ENCODE data around the gene PRIMPOL.
"Not testable (repeated sequence)": the region's sequence is repeated elsewhere in the genome, so short reads cannot be mapped to it uniquely, and the experiment has no call there.

The PRIMPOL gene

DNA sequence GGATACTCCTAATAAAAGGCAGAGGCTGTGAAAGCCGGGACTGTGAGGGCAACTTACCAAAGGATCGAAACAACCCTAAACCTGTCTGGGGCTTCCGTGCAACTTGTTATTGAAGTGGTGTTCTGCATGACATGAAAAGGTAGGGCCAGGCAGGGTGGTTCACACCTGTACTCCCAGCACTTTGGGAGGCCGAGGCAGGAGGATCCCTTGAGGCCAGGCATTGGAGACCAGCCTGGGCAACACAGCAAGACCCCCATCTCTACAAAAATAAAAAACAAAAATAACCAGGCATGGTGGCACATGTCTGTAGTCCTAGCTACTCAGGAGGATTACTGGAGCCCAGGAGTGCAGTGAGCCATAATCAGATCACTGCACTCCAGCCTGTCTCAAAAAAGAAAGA lies 12.6 kb upstream of the PRIMPOL start:
- no peak for DNase-seq (ENCODE audit: low spot score)

DNA sequence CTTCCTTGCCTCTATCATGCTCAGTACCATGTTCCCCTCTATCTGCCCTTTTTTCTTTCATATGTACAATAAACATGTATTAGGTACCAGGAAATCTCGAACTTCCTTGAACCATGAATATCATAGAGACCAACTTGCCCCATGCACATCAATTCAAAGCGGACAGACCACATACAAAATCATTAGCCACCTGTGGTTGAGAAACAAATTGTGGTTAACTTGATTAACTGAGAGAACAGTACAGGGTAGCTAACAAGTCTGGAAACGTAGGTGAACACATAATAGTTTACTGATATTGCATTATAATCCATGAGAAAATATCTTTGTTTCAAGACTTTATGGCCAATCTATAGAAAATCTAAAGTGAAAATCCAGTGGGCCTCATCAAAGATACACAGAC lies 8.5 kb upstream of the PRIMPOL start:
- no peak for DNase-seq (ENCODE audit: low spot score)

DNA sequence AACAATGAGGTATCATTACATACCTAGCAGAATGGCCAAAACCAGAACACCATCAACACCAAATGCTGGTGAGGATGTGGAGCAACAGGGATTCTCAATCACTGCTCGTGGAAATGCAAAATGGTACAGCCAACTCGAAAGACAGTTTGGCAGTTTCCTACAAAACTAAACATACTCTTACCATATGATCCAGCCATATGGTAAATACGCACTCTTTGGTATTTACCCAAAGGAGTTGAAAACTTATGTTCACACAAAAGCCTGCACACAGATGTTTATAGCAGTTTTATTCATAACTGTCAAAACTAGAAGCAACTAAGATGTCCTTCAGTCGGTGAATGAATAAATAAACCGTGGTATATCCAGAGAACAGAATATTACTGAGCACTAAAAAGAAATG lies 8.1 kb upstream of the PRIMPOL start:
- DNase-seq (ENCODE audit: low spot score): no peak

DNA sequence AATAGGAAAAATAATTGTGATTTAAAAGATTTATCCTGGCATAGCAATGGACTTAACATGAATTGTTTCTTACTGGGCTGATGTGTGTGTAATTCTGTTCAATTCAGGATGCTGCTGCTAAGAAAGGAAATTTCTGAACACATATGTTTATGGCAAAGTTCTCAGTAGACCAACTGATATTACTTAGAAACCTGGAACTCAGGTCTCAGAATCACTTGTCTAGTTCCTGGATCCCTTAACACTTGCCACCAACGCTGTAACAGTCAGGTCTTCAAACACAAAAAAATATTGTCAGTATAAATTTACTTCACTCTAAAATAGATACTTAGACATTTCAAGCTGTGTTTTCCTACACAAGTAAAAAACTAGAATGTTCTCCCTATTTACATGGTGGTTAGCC lies 5.8 kb upstream of the PRIMPOL start:
- no peak for DNase-seq (ENCODE audit: low spot score)

DNA sequence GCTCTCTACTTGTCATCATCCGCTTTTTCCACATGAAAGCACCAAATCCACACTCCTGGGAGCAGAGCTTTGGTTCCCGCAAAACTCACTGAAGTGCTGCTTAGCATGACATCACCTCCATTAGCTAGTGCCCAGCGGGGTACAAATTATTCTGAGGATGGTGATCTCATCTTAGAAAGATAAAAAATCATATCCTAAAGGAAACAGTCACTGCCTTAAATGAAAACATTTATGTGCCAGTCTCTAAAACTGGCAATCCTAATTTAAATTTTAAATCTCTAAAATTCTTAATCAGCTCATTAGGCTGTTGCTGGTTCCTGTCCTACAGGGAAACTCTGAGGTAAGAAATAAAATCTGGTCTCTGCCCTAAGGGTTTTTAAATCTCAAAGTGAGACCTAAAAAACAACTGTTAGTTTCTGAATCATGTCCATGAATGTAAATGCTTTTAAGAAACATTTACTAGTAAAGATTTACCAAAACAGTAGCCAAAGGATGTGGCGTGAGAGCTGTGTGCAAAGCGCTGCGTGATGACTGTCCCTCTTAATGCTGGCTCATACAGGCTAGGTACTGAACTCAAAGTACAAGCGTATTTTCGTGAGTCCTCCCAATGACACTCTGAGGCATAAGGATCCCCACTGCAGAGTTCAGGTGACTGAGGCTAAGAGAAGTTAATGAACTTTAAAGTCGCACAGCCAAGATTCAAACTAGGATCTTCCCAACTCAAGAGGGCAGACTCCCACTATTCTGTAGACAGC lies 4.8 kb upstream of the PRIMPOL start:
- DNase-seq (ENCODE audit: low spot score): no peak

DNA sequence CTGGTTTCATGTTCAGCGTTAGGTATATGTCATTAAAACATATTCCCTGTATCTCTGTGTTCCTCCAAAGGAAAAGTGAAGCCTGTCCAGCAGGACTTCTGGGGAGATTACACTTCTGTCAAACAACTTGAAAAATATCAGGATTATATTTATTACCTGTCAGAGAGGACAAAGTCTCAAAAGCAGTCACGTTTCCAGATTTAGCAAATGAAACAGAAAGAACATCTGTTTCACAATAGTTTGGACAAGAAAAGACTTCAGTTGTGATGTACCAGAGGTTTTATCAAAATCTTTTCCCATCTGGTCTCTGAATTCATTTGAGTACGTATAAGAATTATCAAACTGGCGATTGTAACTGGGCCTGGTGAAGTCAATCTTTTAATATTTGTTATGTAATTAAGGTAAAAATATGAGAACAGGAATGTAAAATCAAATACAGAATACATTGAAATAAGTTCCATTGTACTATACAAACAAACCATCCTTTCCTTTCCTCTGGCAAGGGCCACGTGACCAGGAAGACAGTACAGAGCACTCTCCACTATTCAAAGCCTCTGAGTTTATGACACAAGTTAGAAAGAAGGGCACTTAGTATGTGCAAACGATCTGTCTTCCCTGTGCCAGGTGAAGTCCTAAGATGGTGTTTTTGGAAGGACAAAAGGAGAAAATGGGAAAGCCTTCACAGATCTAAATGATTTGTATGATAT lies 3.5 kb upstream of the PRIMPOL start:
- DNase-seq (ENCODE audit: low spot score): no peak

DNA sequence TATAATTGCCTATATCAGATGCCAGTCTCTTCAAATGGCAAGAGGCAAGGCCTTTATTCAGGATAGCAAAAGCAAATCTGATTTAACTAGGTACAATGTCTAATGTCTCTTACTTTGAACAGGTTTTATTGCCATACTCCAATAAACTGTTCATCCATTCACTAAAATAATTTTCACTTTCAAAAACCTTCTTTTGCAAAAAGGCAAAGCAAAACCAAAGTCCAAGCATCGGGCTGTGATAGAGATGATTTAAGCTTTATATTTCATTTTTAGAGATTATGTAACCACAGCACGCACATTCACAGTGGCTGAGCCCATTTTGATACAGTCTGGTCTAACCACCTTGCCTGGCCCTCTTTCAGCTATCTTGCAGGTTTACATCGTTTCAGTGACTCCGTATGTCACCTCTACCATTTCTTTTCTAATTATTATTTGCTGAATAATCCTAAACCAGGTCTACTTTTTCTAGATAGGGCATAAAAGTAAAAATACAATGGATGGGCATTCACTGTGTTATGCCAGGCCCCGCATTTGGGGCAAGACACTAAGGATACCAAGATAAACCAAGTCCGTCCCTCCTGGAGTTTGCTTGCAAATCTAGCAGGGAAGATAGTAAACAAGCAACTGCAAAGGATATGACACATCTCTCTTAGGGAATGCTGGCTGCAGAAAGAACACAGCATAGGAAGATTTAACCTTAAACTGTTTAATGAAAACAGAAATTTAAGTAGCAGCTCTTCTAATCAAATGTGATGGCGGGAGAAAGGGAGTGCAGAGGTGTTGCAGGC lies 2.1 kb upstream of the PRIMPOL start:
- no peak for DNase-seq (ENCODE audit: low spot score)

DNA sequence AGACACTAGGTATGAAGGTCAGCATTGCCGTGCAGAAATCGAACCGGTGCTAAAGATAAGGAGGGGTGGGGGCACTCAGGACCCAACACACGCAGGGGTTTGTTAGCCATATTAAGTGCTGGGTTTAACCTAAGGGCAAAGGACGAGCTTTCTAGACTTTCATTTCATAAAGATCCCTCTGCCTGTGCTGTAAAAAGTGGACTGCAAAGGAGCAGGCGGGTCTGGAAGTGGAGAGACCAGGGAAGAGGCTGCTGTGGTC lies 1.6 kb upstream of the PRIMPOL start:
- no peak for DNase-seq (ENCODE audit: low spot score)

DNA sequence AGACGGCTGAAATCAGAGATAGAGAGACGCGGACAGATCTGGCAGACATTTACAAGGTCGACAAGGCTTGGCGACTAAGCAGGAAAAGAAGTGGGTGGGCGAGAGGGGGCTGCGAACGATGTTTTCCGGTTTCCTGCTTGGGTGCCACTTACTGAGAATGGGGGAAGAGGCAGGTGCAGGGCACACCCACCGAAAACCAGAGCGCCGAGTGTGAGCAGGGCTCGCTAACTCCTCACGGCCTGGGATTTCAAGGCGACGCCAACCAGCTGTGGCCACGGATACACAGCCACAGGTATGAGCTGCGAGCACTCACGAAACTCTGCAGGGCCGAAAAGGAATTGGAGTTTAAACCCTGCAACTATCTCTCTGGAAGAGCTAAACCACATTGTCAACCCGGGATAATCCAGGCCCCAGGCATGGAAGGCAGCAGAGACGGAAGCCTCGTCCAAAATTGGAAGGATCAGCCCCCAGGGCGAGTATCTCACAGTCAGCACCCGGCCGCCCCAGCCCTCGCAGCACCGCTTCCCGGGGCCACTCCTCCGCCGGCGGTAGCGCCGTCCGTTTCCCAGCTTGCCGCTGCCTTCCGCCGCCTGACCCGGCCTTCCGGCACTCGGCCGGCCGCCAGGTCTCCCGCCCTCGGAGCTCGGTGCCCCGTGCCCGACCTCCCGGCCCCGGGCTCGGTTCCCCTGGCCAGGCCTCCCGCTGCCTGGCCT lies 1.1 kb upstream of the PRIMPOL start:
- peak; percentile 34 for DNase-seq (ENCODE audit: low spot score)

DNA sequence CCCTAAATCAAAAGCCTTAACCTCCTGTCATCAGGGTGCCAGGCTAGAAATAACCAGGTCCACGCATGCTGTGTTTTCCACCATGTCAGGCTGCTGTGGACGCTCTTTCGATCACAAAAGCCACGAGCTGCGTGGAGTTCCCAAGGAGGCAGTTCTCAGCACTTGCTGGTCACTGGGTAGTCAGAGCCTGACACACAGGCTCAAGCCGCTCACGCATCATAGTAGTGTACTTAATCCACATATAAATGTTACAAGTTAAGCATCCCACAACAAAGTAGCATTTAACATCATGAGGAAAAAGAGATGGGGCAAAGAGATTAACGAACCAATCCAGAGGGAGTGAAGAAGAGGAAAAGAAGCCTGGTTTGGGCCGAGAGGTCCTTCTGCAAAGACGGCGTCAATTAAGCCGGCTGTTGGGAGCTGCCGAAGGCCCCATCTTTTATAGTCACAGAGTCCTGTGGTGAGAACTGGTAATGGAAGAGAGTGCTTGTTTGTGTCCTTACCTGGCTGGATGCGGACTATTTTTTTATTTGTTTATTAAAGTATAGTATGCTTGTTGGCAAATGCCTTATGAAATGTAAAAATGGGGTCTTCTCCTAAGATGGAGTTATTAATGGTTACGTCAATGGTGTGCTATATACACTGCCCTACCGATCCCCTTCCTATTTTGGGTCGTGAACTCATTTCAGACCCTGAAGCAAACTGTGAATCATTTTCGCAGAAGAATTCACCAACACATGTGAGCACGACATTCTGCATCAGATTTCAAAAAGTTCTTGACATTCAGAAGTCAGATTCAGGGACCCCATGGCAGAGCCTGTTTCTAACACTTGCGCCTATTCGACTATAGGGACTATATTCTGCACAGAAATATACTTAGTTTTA lies 675 bp downstream of the PRIMPOL start:
- no peak for DNase-seq (ENCODE audit: low spot score)

DNA sequence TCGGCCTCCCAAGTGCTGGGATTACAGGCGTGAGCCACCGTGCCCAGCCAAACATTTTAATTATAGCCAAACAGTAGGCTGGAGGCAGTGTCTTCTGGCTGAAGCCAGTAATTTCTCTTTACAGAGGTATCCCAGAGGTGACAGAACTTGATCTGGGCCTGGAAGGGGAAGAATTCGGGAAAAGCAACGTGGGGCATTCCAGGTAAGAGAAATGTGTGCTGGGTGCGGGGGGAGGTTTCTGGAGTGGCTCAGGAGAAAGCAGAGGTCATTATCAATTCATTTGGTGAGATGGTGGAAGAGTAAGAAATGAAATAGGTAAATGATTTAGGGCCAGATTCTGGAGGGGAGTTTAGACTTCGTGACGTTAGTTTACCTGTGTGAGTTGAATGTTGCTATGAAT lies 2.4 kb downstream of the PRIMPOL start:
- no peak for DNase-seq (ENCODE audit: low spot score)

DNA sequence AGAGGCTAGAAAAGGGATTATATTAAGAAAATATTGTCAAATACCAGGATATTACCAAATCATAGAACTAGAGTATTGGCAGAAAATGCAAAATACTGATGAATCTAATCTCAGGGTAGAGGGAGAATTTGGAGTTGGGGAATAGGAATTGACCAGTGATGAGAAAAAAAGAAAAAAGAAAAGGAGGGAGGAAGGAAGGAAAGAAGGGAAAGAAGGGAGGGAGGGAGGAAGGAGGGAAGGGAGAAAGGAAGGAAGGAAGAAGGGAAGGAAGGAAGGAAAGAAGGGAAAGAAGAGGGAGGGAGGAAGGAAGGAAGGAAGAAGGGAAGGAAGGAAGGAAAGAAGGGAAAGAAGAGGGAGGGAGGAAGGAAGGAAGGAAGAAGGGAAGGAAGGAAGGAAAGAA lies 3.1 kb downstream of the PRIMPOL start:
- not testable (repeated sequence) for DNase-seq (ENCODE audit: low spot score)

DNA sequence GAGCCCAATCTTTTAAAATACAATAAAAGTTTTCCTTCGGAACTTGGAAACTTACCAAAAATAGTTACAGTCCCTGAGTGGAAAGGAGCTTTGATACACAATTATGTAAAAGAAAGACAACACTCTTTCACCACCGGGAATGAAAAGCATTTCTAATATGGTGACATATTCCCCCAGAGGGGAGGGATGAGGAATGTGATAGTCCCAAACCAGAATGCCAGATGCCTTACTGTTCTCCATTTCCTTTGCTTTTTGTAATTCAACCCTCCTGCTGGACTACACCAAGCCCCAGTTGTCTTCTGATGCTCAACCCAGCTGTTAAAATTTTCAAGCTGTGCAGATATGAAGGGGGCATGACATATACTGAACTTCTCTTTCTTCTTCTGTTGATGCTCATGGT lies 4.1 kb downstream of the PRIMPOL start:
- no peak for DNase-seq (ENCODE audit: low spot score)

DNA sequence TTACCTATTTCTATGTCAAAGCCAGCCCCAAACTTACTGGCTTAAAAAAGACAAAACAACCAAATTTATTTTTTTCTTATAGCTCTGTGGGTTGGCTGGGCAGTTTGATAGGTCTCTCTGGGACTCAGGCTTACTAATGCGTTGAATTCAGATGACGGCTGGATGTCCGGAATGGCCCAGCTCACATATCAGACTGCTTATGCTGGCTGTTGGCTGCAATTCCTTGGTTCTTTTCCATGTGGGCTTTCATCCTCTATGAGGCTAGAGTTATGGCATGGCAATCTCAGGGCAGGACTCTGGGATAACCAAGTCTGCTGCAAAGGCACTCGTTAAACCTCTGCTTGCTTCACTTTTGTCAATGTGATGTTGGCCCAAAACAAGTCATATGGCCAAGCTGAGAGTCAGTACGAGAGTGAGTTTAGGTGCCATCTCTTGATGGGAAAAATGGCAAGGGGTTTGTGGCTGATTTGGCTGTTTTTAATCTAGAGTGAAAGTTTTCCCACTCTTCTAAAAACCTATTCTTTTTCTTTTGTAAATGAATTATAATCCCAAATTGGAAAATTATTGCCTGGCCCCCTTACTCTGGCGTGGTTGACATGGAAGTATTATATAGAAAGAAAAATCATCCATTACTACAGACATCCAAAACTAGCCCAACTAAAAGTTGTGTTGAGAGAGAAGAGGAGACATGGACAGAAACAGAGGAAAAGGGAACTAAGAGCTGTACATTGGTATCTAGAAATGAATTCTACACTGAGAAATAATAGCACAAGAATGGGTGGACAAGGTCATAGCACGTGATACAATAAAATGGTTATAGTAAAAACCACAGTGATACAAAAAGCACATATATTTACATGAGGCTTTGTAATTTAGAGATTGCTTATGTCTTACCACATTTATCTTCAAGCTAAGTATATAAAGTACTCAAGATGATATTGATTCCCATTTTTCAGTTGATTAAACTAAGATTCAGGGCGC lies 6.6 kb downstream of the PRIMPOL start:
- no peak for DNase-seq (ENCODE audit: low spot score)

DNA sequence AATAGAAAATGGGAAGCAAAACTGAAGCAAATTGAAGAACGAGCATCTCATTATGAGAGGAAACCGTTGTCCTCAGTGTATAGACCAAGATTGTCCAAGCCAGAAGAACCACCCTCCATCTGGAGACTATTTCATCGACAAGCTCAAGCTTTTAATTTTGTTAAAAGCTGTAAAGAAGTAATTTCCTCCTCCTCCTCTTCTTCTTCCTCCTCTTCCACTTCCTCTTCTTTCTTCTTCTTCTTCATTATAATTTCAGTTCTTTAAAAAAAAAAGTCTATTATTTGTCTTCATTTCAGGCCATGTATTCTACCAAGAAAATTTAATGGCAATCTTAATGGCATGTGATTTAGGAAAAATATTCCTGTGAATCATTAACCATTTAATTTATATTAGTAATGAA lies 7.6 kb downstream of the PRIMPOL start:
- DNase-seq (ENCODE audit: low spot score): no peak

DNA sequence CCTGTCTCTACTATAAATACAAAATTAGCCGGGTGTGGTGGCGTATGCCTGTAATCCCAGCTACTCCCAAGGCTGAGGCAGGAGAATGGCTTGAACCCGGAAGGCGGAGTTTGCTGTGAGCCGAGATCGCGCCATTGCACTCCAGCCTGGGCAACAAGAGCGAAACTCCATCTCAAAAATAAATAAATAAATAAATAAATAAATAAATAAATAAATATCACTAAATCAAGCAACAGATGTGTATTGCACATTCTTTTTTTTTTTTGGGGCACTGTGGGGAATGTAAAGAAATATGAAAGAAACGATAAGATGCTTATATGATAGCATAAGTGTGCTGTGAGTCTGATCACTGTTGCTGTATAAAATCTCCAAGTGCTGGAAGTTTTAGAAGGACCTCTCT lies 8.3 kb downstream of the PRIMPOL start:
- not testable (repeated sequence) for DNase-seq (ENCODE audit: low spot score)

DNA sequence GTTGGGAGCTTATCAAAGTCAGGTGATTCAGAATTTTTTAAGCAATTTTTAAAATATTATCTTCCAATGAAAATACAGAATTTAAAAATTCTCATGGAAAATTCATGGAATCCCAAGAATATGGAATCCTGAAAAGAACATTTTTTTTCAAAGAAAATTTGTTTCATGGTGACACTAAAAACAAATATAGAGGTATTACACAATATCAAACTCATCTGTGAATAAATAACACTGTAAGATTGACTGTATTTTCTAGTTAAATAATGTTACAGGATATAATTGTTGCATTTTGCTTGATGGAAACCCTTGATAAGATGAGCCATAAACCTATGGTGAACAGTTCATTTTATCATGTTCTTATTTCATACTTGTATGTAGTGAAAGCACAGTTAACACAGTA lies 11.4 kb downstream of the PRIMPOL start:
- DNase-seq (ENCODE audit: low spot score): no peak

DNA sequence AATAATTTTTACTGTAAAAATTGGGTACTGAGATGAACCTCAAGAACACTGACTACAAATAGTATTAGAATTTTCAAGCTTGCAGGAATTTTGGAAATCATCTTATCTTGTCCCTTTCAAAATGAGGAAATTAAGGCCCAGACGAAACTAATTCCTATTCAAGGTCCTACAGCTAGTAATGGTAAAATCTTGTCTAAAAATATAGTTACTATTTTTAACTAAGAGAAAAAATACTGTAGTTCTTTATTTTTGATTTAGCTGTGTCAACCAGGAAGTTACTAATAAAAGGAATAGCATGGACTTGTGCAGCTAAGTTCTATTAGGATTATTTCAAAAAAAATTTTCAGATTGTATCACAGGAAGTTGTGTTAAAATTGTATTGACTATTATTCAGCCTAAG lies 12.7 kb downstream of the PRIMPOL start:
- DNase-seq (ENCODE audit: low spot score): no peak

DNA sequence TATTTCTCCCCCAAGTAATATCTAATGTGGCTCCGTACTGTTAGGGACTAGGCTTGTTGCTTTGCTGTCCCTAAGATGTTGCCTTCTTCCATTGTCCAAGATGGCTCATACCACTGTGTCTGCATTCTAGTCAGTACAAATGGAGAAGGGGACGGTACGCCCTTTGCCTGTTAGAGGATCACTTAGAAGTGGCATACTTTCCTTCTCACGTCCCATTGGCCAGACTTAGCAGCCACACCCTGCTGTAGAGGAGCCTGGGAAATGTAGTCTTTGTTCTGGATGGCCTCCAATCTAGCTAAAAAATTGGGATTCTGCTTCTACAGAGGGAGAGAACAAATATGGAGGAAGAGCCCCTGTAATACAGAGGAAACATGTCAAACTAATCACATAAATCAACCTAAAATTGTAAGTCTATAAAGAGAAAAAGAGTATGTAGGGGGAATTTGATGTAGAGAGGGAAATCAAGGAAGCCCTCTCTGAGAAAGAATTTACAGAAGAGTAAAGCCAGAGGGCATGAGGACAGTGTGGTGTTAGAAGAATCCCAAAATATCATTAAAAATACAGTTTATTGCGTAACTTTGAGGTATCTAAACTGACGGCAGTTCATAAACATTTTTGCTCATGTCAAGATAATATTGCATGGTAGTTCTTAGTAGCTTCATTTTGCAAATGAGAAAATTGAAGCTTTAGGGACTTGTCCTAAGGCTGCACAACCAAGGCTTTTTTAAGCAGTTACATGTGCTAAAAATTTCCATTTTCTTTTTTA lies 15.1 kb downstream of the PRIMPOL start:
- DNase-seq (ENCODE audit: low spot score): no peak

DNA sequence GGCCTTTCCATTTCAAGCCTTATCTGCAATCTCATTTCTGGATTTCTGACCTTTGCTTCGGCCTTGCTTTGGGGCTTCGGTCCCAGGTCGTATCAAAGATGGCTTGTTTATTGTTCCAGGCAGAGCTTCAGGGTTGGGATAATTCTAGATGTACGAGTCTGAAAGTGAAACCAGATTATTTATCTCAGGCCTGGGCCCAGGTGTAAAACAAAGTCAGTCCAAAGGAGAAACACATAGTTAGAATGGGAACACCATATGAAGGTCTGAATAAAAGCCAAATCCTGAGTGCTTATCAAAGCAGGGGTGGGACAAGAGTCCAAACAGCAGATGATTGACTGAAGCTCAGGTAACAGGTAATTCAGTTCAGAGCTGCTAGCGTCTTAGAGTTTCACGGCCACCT lies 17.1 kb downstream of the PRIMPOL start:
- no peak for DNase-seq (ENCODE audit: low spot score)
